T-helper 1 cell treated with Interleukin-12 subunit alpha and Interleukin-12 subunit beta and Interleukin-4 antibody, amounts not matched to agents 30 μg/mL and 1 μg/mL, for 36 hours (primary cell): ENCODE results near the gene GGA1.
A peak's percentile ranks its signal among the peaks of the same experiment; 100 is the strongest.

ENCODE experiments used
- H3K27ac Mint-ChIP-seq: one replicate; pipeline ENCODE4 v1.8.0; 2021; ENCODE audit warnings: mild to moderate bottlenecking, mixed read lengths
- H3K27me3 Mint-ChIP-seq: one replicate; pipeline ENCODE4 v1.8.0; 2021; ENCODE audit warnings: low read depth, mixed read lengths
- H3K36me3 Mint-ChIP-seq: one replicate; pipeline ENCODE4 v1.8.0; 2021; ENCODE audit warnings: low read depth, mixed read lengths
- H3K4me1 Mint-ChIP-seq: one replicate; pipeline ENCODE4 v1.8.0; 2021; ENCODE audit warnings: low read depth, mixed read lengths
- H3K4me3 Mint-ChIP-seq: one replicate; pipeline ENCODE4 v1.8.0; 2021; ENCODE audit warnings: mild to moderate bottlenecking, moderate library complexity, mixed read lengths
- H3K9me3 Mint-ChIP-seq: one replicate; pipeline ENCODE4 v1.8.0; 2021; ENCODE audit warnings: mixed read lengths

The GGA1 gene

DNA sequence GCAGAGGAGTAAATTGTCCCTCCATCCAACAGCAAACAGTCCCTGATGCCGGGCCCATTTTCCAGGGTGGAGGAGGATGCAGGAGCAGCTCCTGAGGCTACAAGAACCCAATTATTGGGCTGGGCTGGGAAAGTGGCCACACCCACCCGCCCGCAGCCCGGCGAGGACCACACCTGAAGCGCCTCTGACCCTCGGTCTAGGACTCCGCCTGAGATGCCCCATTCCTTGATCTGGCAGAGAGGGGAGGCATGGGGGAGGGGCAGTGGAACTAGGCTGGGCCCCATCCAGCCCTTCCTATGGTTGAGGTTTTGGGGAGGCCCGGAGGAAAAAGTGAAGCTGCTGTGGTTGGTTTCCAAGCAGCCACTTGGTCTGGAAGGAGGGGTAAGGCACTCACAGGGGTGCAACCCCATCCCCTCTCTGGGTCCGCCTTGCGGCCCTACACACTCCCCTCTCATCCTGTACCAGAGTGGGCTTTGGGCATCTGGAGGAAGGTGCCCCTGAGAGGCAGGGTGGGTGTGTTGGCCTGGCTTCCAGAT, 64.4 kb downstream of the GGA1 start:
- Mint-ChIP-seq H3K27me3 (no peaks in the 10 kb centered on the region), H3K4me3 (no peak overlapping the region), H3K4me1 (peaks cover 30% of the 10 kb centered on the region), H3K9me3 (no peaks in the 10 kb centered on the region), H3K36me3 (peaks cover 11% of the 10 kb centered on the region), H3K27ac (no peak overlapping the region)

DNA sequence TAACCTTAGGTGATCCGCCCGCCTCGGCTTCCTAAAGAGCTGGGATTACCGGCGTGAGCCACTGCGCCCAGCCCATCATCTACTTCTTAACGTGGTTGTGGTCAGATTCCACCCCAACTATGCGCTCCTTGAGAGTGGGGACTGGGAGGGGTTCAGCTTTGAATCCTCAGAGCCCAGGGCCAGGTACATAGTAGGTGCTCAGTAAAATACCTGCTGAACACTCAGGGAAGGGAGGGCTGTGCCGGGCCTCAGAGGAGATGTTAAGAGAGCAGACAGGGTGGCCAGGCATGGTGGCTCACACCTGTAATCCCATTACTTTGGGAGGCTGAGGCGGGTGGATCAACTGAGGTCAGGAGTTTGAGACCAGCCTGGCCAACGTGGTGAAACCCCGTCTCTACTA, 65.6 kb downstream of the GGA1 start:
- H3K9me3 Mint-ChIP-seq = no peaks in the 10 kb centered on the region
- peak overlapping the region; percentile 56 for H3K4me3 Mint-ChIP-seq
- peaks cover 12% of the 10 kb centered on the region for H3K36me3 Mint-ChIP-seq
- H3K4me1 Mint-ChIP-seq = peaks cover 32% of the 10 kb centered on the region
- H3K27me3 Mint-ChIP-seq = no peaks in the 10 kb centered on the region
- peak overlapping the region; percentile 41 for H3K27ac Mint-ChIP-seq

DNA sequence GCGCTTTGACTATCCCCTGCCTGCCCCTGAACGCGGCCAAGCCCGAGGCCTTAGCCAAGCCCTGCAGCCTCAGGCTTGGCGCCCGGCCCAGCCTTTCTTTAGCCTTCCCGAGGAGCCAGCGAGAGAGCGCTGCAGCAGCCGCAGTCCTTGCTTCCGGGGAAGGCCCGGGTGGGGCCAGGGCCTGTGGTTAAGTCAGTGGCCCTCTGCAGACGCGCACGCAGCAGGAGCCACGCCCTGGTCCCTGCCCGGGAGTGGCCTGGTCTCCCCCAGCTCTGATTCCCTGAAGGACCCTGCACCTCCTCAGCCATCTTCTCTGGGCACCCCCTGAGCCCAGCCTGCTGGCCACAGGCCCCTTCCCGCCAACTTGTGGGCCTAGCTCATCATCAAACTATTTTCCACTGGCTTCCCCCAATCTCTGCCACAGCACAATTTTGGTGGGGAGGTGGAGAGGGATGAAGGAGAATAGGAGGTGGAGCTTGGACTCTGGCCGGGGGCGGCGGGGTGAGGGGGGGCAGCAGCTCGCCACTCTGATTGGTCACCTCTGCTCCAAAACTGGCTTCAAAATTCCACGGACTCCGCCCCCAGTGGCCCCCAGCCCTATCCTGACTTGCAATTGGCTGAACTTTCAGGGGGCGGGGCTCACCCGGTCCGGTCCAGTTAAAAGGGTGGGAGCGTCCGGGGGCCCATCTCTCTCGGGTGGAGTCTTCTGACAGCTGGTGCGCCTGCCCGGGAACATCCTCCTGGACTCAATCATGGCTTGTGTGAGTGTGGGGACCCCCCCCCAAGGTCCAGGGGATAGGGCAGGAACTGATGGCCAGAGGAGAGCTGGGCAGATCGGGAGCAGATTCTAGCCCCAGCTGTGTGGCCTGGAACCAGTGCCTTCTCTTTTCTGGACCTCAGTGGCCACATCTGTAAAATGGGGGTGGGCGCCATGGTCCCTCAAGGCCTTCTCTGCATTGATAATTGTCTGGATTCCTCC, 66.6 kb downstream of the GGA1 start, which contains the start of gene LGALS1:
Gene LGALS1, plus strand, starts transcription at position 686 of the 979 bp plus-strand sequence. Its CDS starts 67 bp downstream, at position 753.
- H3K4me1 Mint-ChIP-seq = peaks cover 36% of the 10 kb centered on the region
- H3K4me3 Mint-ChIP-seq = peak within 1 kb of the TSS; percentile 93
- H3K9me3 Mint-ChIP-seq = no peaks in the 10 kb centered on the region
- H3K27me3 Mint-ChIP-seq = no peaks in the 10 kb centered on the region
- peak within 1 kb of the TSS; percentile 99 for H3K27ac Mint-ChIP-seq
- H3K36me3 Mint-ChIP-seq = peaks cover 19% of the 10 kb centered on the region

DNA sequence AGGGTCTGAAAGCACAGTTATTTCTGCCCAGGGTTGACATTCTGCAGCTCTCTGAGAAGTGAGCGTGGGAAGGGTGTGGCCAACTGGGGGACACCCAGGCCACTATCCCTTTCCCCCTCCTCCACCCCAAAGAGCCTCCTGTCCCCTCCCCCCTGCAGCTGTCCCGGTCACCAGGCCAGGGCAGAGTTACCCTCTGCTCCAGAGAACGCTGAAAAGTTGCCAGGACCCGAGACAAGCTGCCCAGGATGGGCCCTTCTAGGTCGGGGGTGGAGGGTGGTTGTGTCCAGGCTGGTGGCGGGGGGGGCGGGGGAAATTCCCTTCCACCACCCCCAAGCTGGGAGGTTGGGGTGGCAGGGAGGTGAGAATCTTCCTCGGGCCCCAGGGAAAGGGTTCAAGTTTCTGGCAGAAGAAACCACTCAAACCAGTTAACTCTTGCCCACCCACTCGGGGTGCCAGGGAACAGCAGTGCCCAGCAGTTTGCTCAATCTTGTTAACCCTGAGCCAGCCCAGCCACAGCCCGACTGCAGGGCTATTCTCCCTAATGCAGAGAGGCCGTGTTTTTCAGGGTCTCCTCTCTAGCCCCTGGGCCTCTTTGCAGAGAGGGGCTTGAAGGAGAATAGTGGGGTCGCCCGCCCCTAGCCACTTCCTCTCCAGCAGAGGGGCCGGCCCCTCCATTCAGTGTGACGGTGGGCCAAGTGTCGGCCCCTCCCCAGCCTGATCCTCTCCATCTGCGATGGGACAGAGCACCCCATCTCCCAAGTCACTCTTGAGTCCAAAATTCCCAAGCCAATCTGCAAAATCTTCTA, 67.5 kb downstream of the GGA1 start:
- Mint-ChIP-seq H3K4me1 (peaks cover 38% of the 10 kb centered on the region), H3K27ac (peak overlapping the region; percentile 99), H3K36me3 (peaks cover 19% of the 10 kb centered on the region), H3K27me3 (no peaks in the 10 kb centered on the region), H3K4me3 (peak overlapping the region; percentile 93), H3K9me3 (no peaks in the 10 kb centered on the region)

DNA sequence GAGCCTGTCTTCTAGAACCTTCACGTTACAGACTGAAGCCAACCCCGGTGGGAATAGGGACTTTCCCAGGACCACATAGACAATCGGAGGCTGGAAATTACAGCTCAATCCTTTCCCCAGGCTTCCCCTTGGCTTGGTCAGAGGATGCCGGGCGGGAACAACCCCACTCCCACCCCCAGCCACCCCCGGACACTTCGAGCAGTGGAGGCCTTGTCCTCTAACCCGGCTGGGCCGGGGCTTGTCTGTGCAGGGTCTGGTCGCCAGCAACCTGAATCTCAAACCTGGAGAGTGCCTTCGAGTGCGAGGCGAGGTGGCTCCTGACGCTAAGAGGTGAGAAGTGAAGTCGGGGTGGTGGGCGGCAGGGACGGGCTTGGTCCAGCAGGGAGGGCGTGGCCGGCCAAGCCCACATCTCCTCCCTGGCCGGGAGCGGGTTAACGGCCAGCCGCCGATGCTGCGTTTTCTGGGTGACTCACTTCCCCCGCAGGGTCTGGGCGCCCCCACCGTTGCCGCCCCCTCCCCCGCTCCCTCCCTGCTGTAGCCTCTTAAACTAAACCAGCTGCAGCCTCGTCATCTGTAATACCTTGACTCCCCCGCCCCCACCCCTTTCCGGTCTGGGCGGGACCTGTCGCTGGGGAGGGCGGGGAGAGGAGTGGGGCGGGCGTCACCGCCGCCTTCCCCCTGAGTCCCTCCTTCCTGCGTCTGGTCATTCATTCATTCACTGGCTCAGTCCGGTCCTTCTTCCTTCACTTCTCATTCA, 68.3 kb downstream of the GGA1 start:
- Mint-ChIP-seq H3K9me3 (no peaks in the 10 kb centered on the region), H3K36me3 (peaks cover 19% of the 10 kb centered on the region), H3K27ac (peak overlapping the region; percentile 99), H3K4me1 (peaks cover 43% of the 10 kb centered on the region), H3K4me3 (peak overlapping the region; percentile 93), H3K27me3 (no peaks in the 10 kb centered on the region)

DNA sequence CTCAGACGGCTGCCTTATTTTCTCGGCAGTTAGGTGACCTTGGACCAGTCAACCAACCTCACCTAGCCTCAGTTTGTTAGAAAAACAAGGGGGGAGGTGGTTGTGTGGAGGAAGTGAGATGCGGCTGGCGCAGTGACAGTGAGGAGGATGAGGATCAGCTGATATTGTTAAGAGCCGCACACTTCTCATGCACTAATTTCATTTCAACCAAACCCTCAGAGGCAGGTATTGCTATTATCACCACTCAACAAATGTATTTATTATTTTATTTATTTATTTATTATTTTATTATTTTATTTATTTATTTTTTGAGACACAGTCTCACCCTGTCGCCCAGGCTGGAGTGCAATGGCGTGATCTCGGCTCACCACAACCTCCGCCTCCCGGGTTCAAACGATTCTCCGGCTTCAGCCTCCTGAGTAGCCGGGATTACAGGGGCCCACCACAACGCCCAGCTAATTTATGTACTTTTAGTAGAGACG, 68.9 kb downstream of the GGA1 start:
- Mint-ChIP-seq H3K36me3 (peaks cover 19% of the 10 kb centered on the region), H3K4me3 (peak overlapping the region; percentile 93), H3K4me1 (peaks cover 39% of the 10 kb centered on the region), H3K27ac (peak overlapping the region; percentile 99), H3K27me3 (no peaks in the 10 kb centered on the region), H3K9me3 (no peaks in the 10 kb centered on the region)

DNA sequence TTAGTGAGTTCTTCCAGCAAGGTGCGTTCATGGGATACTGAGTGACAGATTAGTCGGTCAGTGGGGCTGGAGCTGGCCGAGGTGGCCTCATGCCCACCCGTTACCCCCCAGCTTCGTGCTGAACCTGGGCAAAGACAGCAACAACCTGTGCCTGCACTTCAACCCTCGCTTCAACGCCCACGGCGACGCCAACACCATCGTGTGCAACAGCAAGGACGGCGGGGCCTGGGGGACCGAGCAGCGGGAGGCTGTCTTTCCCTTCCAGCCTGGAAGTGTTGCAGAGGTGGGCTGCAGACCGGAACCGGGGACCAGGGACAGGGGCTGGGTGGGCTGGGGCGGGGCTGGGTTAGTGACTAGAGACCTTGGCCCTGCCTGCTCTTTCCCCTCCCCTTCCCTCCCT, 69.7 kb downstream of the GGA1 start:
- H3K4me3 Mint-ChIP-seq = no peak overlapping the region
- peaks cover 19% of the 10 kb centered on the region for H3K36me3 Mint-ChIP-seq
- H3K27ac Mint-ChIP-seq = no peak overlapping the region
- H3K4me1 Mint-ChIP-seq = peaks cover 37% of the 10 kb centered on the region
- no peaks in the 10 kb centered on the region for H3K9me3 Mint-ChIP-seq
- no peaks in the 10 kb centered on the region for H3K27me3 Mint-ChIP-seq

DNA sequence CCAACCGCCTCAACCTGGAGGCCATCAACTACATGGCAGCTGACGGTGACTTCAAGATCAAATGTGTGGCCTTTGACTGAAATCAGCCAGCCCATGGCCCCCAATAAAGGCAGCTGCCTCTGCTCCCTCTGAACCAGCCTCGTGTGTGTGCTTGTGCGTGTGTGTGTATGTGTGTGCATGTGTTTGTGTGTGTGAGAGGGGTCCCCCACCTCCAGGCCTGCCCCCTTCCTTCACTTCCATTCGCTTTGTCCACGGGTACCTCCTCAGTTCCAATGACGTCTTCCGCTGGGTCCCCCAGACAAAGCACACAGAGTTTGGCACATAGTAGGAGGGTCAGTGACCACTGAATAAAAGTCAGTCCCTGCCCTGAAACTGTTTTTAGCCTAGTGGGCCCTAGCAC, 71.0 kb downstream of the GGA1 start:
- peaks cover 28% of the 10 kb centered on the region for H3K4me1 Mint-ChIP-seq
- peak overlapping the region; percentile 27 for H3K4me3 Mint-ChIP-seq
- H3K27me3 Mint-ChIP-seq = no peaks in the 10 kb centered on the region
- no peaks in the 10 kb centered on the region for H3K9me3 Mint-ChIP-seq
- H3K27ac Mint-ChIP-seq = peak overlapping the region; percentile 68
- H3K36me3 Mint-ChIP-seq = peaks cover 16% of the 10 kb centered on the region

DNA sequence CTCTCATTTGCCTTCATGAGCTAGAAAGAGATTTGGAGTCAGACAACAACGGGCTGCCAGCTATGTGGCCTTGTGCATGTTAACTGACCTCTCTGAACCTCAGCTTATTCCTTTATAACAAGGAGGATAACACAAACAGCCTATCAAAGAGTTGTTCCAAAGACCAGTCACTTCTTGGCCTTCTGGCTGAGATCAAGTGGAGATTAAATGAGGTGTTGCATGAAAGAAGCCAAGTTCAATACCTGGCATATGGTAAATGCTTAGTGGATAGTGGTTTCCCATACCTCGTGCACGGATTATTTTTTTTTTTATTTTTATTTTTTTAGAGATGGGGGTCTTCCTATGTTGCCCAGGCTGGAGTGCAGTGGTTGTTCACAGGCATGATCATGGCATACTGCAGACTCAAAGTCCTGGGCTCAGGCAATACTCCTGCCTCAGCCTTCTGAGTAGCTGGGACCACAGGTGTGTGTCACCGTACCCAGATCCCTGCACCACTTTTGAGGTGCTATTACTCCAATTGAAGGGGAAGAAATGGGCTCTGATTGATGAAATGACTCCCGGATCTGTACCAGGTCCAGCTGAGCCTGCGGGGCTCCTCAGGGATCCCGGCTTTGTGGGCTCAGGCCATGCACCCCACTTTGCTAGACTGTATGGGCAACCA, 71.7 kb downstream of the GGA1 start:
- H3K9me3 Mint-ChIP-seq = no peaks in the 10 kb centered on the region
- H3K36me3 Mint-ChIP-seq = peaks cover 16% of the 10 kb centered on the region
- H3K4me3 Mint-ChIP-seq = no peak overlapping the region
- no peak overlapping the region for H3K27ac Mint-ChIP-seq
- peaks cover 27% of the 10 kb centered on the region for H3K4me1 Mint-ChIP-seq
- H3K27me3 Mint-ChIP-seq = no peaks in the 10 kb centered on the region

DNA sequence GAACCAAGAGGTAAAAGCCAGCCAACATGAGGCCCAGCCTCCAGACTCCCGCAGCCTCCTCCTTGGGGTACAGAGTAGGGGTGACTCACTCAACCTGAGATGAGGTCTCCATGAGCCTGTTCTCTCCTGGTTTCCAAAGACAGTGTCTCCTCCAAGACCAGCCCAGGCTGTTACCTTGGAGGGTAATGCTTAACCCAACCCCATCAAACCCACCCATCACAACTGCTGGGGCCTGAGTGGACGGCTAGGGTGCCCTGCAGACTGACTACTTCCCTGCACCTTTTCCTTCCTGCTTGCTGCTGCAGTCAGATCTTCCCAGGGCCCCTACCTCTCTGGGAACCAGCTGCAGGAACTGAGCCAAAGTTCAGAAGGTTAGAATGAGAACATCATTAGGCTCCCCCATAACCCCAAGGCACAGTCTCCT, 72.4 kb downstream of the GGA1 start:
- Mint-ChIP-seq H3K27me3 (no peaks in the 10 kb centered on the region), H3K4me1 (peaks cover 23% of the 10 kb centered on the region), H3K4me3 (no peak overlapping the region), H3K27ac (peak overlapping the region; percentile 27), H3K36me3 (peaks cover 16% of the 10 kb centered on the region), H3K9me3 (no peaks in the 10 kb centered on the region)

DNA sequence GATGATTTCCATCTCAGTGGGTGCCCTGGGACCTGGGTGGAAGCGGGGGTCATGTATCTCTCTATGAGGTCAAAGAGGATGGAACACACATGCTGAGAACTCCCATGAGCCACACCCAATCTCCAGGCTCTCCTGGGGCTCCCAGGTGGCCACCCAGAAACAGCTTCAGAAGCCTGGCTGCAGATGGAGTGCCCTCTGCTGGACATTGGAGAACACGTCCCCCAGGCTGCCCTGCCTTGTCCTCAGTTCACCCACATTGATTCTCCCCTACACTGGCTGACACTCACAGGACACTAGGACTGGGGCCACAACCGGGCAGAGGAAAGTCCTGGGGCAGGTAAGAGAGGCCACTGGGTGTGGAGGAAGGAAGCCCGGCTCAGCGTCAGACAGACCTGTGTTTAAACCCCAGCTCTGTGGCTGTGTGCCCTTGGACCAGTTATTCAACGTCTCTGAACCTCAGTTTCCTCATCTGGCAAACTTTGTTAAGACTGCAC, 73.0 kb downstream of the GGA1 start:
- peaks cover 24% of the 10 kb centered on the region for H3K4me1 Mint-ChIP-seq
- peaks cover 15% of the 10 kb centered on the region for H3K36me3 Mint-ChIP-seq
- no peak overlapping the region for H3K27ac Mint-ChIP-seq
- H3K27me3 Mint-ChIP-seq = no peaks in the 10 kb centered on the region
- H3K4me3 Mint-ChIP-seq = no peak overlapping the region
- H3K9me3 Mint-ChIP-seq = no peaks in the 10 kb centered on the region
